Ascending aorta (tissue), 2 donors: ENCODE results near the gene ITGA4. TPM values are rescaled to one million over a fixed set of nuclear protein-coding genes. Genes with fewer than 3 reads are reported as not detected.

ENCODE experiments used
- DNase-seq, 2 donors: peaks; one replicate each; pipeline ENCODE4 v3.0.0-alpha.2; 2019; ENCODE audit warnings: low spot score in 2 of 2
- H3K27ac ChIP-seq, 2 donors: fragments of 200-600 bp; sonication (generic); one replicate each; pipeline ENCODE4 v1.5.1; 2016 to 2017; ENCODE audit warnings: mild to moderate bottlenecking in 1 of 2
- H3K27me3 ChIP-seq: fragments of 200-600 bp; sonication (generic); one replicate; pipeline ENCODE4 v1.5.1; 2017
- H3K36me3 ChIP-seq, 2 donors: fragments of 200-600 bp; sonication (generic); one replicate each; pipeline ENCODE4 v1.5.1; 2016
- H3K4me1 ChIP-seq, 2 donors: fragments of 200-600 bp; sonication (generic); one replicate each; pipeline ENCODE4 v1.5.1; 2016 to 2017; ENCODE audit warnings: mild to moderate bottlenecking in 1 of 2
- H3K4me3 ChIP-seq, 2 donors: fragments of 200-600 bp; sonication (generic); one replicate each; pipeline ENCODE4 v1.5.1; 2016 to 2017; ENCODE audit warnings: mild to moderate bottlenecking in 1 of 2
- H3K9me3 ChIP-seq, 2 donors: fragments of 200-600 bp; sonication (generic); one replicate each; pipeline ENCODE4 v1.5.1; 2016
- CTCF ChIP-seq, 3 experiments: fragments of 200-600 bp in 2 of 3; fragments of 450-650 bp in 1 of 3; sonication (generic) in 2 of 3; IDR thresholded peaks; one replicate each; pipeline ENCODE4 v1.5.1; 2016 to 2019; ENCODE audit warnings: antibody characterized with exemption in 3 of 3, mild to moderate bottlenecking in 1 of 3, moderate library complexity in 1 of 3
- intact Hi-C: fragments of 100-400 bp; cut with DNase I; formaldehyde crosslinking; loops from one replicate; pipeline ENCODE4 v1.15.1; 2023
- total RNA-seq: library from RNA; depleted of rRNA; stranded (reverse); fragments of >200 nt; gene quantifications from one replicate; pipeline ENCODE4 v1.1.0, GENCODE V29; 2016

Gene ITGA4
- total RNA-seq, 1 donor from 2014 or later: 6.6 TPM

DNA sequence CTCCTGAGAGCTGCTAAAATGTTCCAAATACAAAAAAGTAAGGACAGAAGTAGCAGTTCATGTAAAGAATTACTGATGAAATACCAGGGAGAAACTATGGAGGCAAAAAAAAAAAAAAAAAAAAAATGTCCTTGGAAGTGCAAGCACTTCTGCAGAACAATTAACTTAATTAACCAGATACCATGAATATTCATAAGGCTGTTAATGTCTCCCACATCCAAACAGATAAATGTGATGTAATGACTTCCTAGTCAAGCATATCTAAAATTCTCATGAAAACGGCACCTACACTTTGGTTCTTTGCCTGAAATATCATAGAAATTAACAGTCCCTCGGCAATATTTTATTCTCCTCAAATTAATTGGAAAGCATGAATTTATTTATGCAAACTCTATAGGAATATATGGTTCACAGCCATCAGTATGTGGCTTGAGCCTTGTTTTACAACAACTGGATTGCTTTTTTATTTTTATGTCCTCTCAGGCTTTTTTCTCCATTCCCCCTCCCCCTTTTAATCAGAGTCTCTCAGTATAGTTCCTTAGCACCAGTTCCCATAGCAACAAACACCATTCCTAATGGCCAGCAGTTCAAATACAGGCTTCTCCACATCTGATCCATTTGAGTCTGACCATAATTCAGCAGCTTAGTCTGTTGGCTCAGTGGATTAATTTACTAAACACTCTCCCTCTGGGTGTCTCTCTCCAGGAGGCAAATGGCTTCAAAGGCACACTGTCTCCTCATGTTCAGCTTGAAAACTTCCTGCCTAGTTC lies 97.1 kb downstream of the ITGA4 start:
- Histone ChIP-seq H3K4me3 (no peak overlapping the region), H3K27ac (no peak overlapping the region), H3K36me3 (no peaks in the 10 kb centered on the region), H3K9me3 (no peaks in the 10 kb centered on the region), H3K27me3 (no peaks in the 10 kb centered on the region), H3K4me1 (no peaks in the 10 kb centered on the region)
- DNase-seq: no peak
- no peak for TF ChIP-seq CTCF (IDR thresholded peaks at IDR 0.05)
- intact Hi-C loops: no loop called here

- no peak overlapping the region for H3K27ac ChIP-seq
- H3K4me1 ChIP-seq: no peaks in the 10 kb centered on the region
- no peak overlapping the region for H3K4me3 ChIP-seq
- DNase-seq: no peak
- TF ChIP-seq CTCF (IDR thresholded peaks at IDR 0.05): no peak
- no peaks in the 10 kb centered on the region for H3K9me3 ChIP-seq
- intact Hi-C loops: no loop called here
- H3K27me3 ChIP-seq: no peaks in the 10 kb centered on the region
- no peaks in the 10 kb centered on the region for H3K36me3 ChIP-seq
Observed at GRCh38 chr2:181558371-181558770, 101.2 kb downstream of the ITGA4 start.

DNA sequence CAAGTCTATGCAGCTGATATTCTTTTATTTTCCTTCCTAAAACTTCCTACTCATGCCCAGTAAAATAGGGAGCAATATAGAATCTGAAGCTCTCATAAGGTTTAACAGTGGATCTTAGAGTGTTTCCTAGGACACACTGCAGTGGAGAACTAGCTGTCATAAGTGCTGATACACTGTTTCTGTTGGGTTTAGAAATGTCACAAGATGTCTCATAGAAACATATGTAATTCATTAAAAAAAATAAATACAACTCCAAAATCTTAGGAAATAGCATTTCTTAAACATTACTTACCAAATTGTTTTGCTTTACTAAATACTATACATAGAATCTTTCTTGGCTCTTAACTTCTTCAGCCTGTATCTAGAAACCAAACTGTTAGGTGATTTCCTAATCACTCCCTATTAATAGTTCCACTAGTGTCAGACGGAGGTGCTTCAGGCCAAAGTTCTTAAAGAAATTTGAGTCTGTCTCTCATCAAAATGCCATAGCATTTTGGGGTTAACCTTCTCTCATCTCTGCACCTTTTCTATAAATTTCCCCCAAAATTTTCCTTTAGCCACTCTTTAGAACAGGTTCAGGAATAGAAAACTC lies 106.0 kb downstream of the ITGA4 start:
- no peak for TF ChIP-seq CTCF (IDR thresholded peaks at IDR 0.05)
- no peaks in the 10 kb centered on the region for H3K4me1 ChIP-seq
- DNase-seq: no peak
- no peaks in the 10 kb centered on the region for H3K27me3 ChIP-seq
- no peaks in the 10 kb centered on the region for H3K36me3 ChIP-seq
- intact Hi-C loops: no loop called here
- no peak overlapping the region for H3K27ac ChIP-seq
- H3K4me3 ChIP-seq: no peak overlapping the region
- no peaks in the 10 kb centered on the region for H3K9me3 ChIP-seq

- Histone ChIP-seq H3K36me3 (no peaks in the 10 kb centered on the region), H3K4me1 (no peaks in the 10 kb centered on the region), H3K27ac (no peak overlapping the region), H3K4me3 (no peak overlapping the region), H3K9me3 (no peaks in the 10 kb centered on the region), H3K27me3 (no peaks in the 10 kb centered on the region)
- TF ChIP-seq CTCF (IDR thresholded peaks at IDR 0.05): no peak
- intact Hi-C loops: no loop called here
- no peak for DNase-seq
Observed at GRCh38 chr2:181566334-181567032, 109.3 kb downstream of the ITGA4 start.

DNA sequence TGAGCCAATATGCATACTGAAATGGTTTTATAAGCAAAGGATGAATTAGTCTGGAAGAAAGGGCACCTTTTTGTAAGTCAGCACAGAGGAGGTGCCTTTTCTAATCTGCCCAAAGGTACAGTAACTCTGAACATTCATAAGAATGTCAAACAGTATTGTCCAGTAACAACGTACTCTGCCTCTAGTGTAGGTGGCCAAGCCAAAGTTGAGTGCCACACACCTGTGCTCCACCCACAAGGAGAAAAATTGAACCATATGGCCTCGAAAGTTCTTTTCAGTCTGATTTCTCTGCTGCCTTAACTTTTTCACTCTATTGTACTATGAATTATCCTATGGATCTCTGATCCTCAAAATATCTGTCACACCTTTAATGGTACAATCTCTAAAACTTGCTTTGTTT lies 112.9 kb downstream of the ITGA4 start:
- Histone ChIP-seq H3K4me1 (no peaks in the 10 kb centered on the region), H3K27ac (no peak overlapping the region), H3K27me3 (no peaks in the 10 kb centered on the region), H3K9me3 (no peaks in the 10 kb centered on the region), H3K4me3 (no peak overlapping the region), H3K36me3 (no peaks in the 10 kb centered on the region)
- DNase-seq: no peak
- no peak for TF ChIP-seq CTCF (IDR thresholded peaks at IDR 0.05)
- intact Hi-C loops: loop anchor here (10.0 kb wide), 1 partner anchor 145 kb away; no protein-coding TSS in a partner anchor
